Measurements from ENCODE around the gene FNDC3B. TPM values are rescaled to one million over a fixed set of nuclear protein-coding genes. Genes with fewer than 3 reads are reported as not detected.

The FNDC3B gene
- total and polyA plus RNA-seq, 9 of the 15 experiments (the other 6 are each of a cell fraction or from before 2014, with no cell fraction given): 7.0 to 35.8 (median 16.2) TPM

GRCh38 chr3:172070269-172070668, 30.9 kb downstream of the FNDC3B start:
- intact Hi-C loops (cut with micrococcal nuclease): loop anchor here (2.0 kb wide), 1 partner anchor 61 kb away; no protein-coding TSS in a partner anchor
- peak overlapping the region; percentile 41; the same call in 2 of the 3 replicates for H3K27ac ChIP-seq (ENCODE audit: extremely low read depth, low read depth, low read length)
- H3K79me2 ChIP-seq (ENCODE audit: control insufficient read depth, insufficient read depth, low read length): peaks cover 100% of the 10 kb centered on the region
- H3K36me3 ChIP-seq (ENCODE audit: control insufficient read depth, insufficient read depth, low read length): peaks cover 15% of the 10 kb centered on the region; the same call in 2 of the 3 replicates
- H4K20me1 ChIP-seq (replicated peaks; ENCODE audit: control insufficient read depth, insufficient read depth, low read length): peaks cover 3% of the 10 kb centered on the region; the same call in 1 of the 2 replicates
- no peak overlapping the region; the same call in 1 of the 2 replicates for H3K4me2 ChIP-seq (ENCODE audit: insufficient read depth, low read length)
- no peak for FAIRE-seq
- no peak overlapping the region for H2AFZ ChIP-seq (ENCODE audit: low read depth, low read length)
- CTCF ChIA-PET (ENCODE audit: low intra/inter-chr PET ratio): no interaction called here
- no peak overlapping the region for H3K9ac ChIP-seq (ENCODE audit: insufficient read depth in 1 of 2, low read depth in 2 of 2, low read length in 2 of 2)
- no peaks in the 10 kb centered on the region for H3K27me3 ChIP-seq (ENCODE audit: control insufficient read depth in 2 of 2, insufficient read depth in 2 of 2, low read length in 2 of 2)
- in situ Hi-C loops (cut with MboI): no loop called here
- 25% methylated on average over 6 of the region's 6 CpGs for WGBS (ENCODE audit: insufficient coverage, low coverage, missing lambda C conversion rate)
- no peaks in the 10 kb centered on the region for H3K9me1 ChIP-seq (ENCODE audit: control insufficient read depth, insufficient read depth, low read length)
- POLR2A ChIA-PET: interaction anchor here (1.0 kb wide), 1 partner anchor 11 kb away, joined by 3 read pairs; no protein-coding TSS in a partner anchor
- ATAC-seq: no peak
- no peaks in the 10 kb centered on the region for H3K9me3 ChIP-seq (replicated peaks; ENCODE audit: control insufficient read depth, insufficient read depth, low read depth, low read length)
- DNase-seq (ENCODE audit: extremely low read depth in 1 of 4, low spot score in 3 of 4): no peak
- no peak overlapping the region for H3K4me3 ChIP-seq
- peaks cover 9 to 74% of the 10 kb centered on the region in 2 experiments for H3K4me1 ChIP-seq (replicated peaks in 1 of 2; ENCODE audit: control insufficient read depth in 2 of 2, insufficient read depth in 2 of 2, low read length in 2 of 2)
- BruUV-seq (replicated peaks): no TSS peak
- TF ChIP-seq LEF1 (IDR thresholded peaks at IDR 0.05): no peak
- TF ChIP-seq HNRNPK (IDR thresholded peaks at IDR 0.05; ENCODE audit: low read depth, low read length, poor library complexity, severe bottlenecking): no peak
- peak; percentile 86 for TF ChIP-seq MEIS2 (IDR thresholded peaks at IDR 0.05; ENCODE audit: partially characterized antibody)
- TF ChIP-seq HOMEZ (CRISPR knock-in tag; IDR thresholded peaks at IDR 0.05): no peak
- no peak for TF ChIP-seq KLF10 (CRISPR knock-in tag; IDR thresholded peaks at IDR 0.05)
- TF ChIP-seq FOXA1 (IDR thresholded peaks at IDR 0.05; ENCODE audit: borderline replicate concordance): no peak
- TF ChIP-seq ZFP91 (CRISPR knock-in tag; IDR thresholded peaks at IDR 0.05): no peak
- TF ChIP-seq JUN (IDR thresholded peaks at IDR 0.05; ENCODE audit: borderline replicate concordance, low read depth, low read length): no peak
- TF ChIP-seq JUN (CRISPR knock-in tag; IDR thresholded peaks at IDR 0.05; ENCODE audit: borderline replicate concordance): no peak
- no peak for TF ChIP-seq PRMT5 (CRISPR knock-in tag; IDR thresholded peaks at IDR 0.05)
- peak; percentile 75 for TF ChIP-seq PKNOX1 (IDR thresholded peaks at IDR 0.05)
- no peak for TF ChIP-seq DNMT1 (IDR thresholded peaks at IDR 0.05)
- TF ChIP-seq KDM4B (IDR thresholded peaks at IDR 0.05; ENCODE audit: borderline replicate concordance in 2 of 2, low read depth in 1 of 2): no peak
- TF ChIP-seq JUNB (CRISPR knock-in tag; conservative IDR thresholded peaks at IDR 0.05): no peak
